ENCODE measurements around the gene SH2B3. TPM values are rescaled to one million over a fixed set of nuclear protein-coding genes. Genes with fewer than 3 reads are reported as not detected.
"Not testable (repeated sequence)": the region's sequence is repeated elsewhere in the genome, so short reads cannot be mapped to it uniquely, and the experiment has no call there.

The SH2B3 gene
- total RNA-seq, 1 experiment from 2014 or later = 39.6 TPM

DNA sequence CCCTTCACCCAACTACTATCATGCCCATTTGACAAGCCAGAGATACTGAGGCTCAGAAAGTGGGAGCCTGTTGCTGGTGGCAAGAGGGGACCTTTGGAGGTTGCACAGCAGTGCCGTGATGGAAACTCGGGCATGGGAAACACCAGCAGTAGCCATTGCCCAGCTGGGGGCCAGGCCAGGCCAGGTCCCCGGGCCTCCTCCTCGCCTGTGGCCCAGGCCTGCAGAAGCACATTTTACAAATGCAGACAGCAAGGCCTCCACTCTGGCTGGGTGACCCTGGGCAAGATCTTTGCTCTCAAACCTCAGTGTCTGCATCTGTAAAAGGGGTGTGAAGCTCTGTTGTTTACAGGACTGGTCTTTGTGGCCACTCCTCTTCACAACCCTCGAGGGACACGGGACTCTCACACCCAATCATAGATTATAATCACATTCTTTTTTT is 4.5 kb upstream of the SH2B3 start:
- DNase-seq (ENCODE audit: low read depth, low spot score) = no peak
- POLR2A ChIA-PET = no interaction called here
- intact Hi-C loops (cut with micrococcal nuclease; ENCODE audit: unreplicated experiment) (no loop called here), in situ Hi-C loops (cut with HindIII; ENCODE audit: low pct_unique_long_range_greater_than_20kb, low sequenced_read_pairs) (no loop called here)
- BruUV-seq (replicated peaks) = no TSS peak
- Histone ChIP-seq H3K4me1 (ENCODE audit: control insufficient read depth, insufficient read depth, low read length) (peaks cover 34% of the 10 kb centered on the region), H3K9me3 (ENCODE audit: control insufficient read depth, insufficient read depth, low read depth, low read length) (no peaks in the 10 kb centered on the region), H3K4me3 (ENCODE audit: low read depth in 2 of 2, low read length in 2 of 2) (no peak overlapping the region), H3K36me3 (ENCODE audit: control insufficient read depth, insufficient read depth, low read length) (no peaks in the 10 kb centered on the region; the same call in 1 of the 2 replicates), H3K27ac (ENCODE audit: low read length) (no peak overlapping the region), H3K27me3 (ENCODE audit: control insufficient read depth, insufficient read depth, low read length) (no peaks in the 10 kb centered on the region)
- ATAC-seq = no peak
- CTCF ChIA-PET = no interaction called here
- no peak for TF ChIP-seq POLR2AphosphoS5 (IDR thresholded peaks at IDR 0.05; ENCODE audit: low read depth, low read length)
- no peak for TF ChIP-seq TCF7L2 (IDR thresholded peaks at IDR 0.05; ENCODE audit: low read depth, low read length)
- TF ChIP-seq, protein P1, sequence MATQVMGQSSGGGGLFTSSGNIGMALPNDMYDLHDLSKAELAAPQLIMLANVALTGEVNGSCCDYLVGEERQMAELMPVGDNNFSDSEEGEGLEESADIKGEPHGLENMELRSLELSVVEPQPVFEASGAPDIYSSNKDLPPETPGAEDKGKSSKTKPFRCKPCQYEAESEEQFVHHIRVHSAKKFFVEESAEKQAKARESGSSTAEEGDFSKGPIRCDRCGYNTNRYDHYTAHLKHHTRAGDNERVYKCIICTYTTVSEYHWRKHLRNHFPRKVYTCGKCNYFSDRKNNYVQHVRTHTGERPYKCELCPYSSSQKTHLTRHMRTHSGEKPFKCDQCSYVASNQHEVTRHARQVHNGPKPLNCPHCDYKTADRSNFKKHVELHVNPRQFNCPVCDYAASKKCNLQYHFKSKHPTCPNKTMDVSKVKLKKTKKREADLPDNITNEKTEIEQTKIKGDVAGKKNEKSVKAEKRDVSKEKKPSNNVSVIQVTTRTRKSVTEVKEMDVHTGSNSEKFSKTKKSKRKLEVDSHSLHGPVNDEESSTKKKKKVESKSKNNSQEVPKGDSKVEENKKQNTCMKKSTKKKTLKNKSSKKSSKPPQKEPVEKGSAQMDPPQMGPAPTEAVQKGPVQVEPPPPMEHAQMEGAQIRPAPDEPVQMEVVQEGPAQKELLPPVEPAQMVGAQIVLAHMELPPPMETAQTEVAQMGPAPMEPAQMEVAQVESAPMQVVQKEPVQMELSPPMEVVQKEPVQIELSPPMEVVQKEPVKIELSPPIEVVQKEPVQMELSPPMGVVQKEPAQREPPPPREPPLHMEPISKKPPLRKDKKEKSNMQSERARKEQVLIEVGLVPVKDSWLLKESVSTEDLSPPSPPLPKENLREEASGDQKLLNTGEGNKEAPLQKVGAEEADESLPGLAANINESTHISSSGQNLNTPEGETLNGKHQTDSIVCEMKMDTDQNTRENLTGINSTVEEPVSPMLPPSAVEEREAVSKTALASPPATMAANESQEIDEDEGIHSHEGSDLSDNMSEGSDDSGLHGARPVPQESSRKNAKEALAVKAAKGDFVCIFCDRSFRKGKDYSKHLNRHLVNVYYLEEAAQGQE (IDR thresholded peaks at IDR 0.05; ENCODE audit: insufficient read depth in 1 of 2, low read depth in 2 of 2, low read length in 1 of 2) = no peak
- no peak for TF ChIP-seq SIN3A (IDR thresholded peaks at IDR 0.05; ENCODE audit: borderline replicate concordance, insufficient read depth, low read depth, low read length)
- TF ChIP-seq, protein P2, sequence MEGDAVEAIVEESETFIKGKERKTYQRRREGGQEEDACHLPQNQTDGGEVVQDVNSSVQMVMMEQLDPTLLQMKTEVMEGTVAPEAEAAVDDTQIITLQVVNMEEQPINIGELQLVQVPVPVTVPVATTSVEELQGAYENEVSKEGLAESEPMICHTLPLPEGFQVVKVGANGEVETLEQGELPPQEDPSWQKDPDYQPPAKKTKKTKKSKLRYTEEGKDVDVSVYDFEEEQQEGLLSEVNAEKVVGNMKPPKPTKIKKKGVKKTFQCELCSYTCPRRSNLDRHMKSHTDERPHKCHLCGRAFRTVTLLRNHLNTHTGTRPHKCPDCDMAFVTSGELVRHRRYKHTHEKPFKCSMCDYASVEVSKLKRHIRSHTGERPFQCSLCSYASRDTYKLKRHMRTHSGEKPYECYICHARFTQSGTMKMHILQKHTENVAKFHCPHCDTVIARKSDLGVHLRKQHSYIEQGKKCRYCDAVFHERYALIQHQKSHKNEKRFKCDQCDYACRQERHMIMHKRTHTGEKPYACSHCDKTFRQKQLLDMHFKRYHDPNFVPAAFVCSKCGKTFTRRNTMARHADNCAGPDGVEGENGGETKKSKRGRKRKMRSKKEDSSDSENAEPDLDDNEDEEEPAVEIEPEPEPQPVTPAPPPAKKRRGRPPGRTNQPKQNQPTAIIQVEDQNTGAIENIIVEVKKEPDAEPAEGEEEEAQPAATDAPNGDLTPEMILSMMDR (IDR thresholded peaks at IDR 0.05) = no peak

DNA sequence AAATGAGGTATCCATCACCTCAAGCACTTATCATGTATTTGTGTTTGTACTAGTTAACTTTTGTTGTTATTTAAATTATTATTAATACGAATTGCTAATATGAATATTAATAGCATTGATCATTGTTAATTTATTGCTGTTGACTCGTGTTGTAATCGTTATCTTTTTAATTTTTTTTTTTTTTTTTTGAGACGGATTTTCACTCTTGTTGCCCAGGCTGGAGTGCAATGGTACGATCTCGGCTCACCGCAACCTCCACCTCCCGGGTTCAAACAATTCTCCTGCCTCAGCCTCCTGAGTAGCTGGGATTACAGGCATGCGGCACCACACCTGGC is 3.3 kb upstream of the SH2B3 start:
- peaks cover 33% of the 10 kb centered on the region for H3K4me1 ChIP-seq (ENCODE audit: control insufficient read depth, insufficient read depth, low read length)
- intact Hi-C loops (cut with micrococcal nuclease; ENCODE audit: unreplicated experiment); ATAC-seq: not testable (repeated sequence)

DNA sequence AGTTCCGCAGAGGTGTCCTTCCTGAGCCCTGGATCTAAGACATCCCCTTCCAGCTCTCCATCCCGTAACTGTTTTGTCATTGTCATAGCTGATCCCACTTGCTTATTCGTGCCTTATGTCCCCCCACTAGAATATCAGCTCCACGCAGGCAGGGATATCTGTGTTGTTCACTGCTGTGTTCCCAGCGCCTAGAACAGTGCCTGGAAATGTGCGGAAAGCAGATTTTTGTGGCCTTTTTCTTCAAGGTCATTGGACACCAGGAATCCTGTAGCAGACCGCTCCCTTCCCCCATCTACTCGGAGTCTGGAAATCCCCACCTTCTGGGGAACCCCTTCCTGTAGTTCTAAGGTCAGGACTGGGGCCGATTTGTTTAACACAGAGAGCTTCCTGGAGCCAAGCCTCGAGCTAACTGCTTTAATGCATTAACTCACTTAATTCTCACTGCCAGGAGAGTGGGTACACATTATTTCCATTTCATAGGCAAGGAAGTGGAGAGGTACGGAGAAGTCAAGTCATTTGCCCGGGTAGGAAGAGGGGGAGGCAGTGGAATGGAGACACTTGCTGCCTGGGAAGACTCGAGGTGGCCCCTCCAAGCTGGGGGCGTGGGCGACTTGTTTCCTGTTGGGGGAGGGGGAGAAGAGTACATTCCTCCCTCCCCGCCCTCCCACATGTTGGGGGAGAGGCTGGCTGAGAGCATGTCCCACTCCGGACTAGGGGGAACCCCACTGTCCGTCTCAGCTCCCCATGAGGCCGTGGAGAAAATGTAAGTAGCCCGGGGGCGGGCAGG is 1.2 kb upstream of the SH2B3 start:
- peaks cover 40% of the 10 kb centered on the region for H3K4me1 ChIP-seq (ENCODE audit: control insufficient read depth, insufficient read depth, low read length)

More for the DNA sequence above, 3.3 kb upstream of the SH2B3 start:
- H3K4me3 ChIP-seq (ENCODE audit: low read depth in 2 of 2, low read length in 2 of 2); H3K27me3 ChIP-seq (ENCODE audit: control insufficient read depth, insufficient read depth, low read length); DNase-seq (ENCODE audit: low read depth, low spot score); H3K9me3 ChIP-seq (ENCODE audit: control insufficient read depth, insufficient read depth, low read depth, low read length); in situ Hi-C loops (cut with HindIII; ENCODE audit: low pct_unique_long_range_greater_than_20kb, low sequenced_read_pairs); POLR2A ChIA-PET; CTCF ChIA-PET; H3K36me3 ChIP-seq (ENCODE audit: control insufficient read depth, insufficient read depth, low read length); BruUV-seq (replicated peaks): not testable (repeated sequence)
- H3K27ac ChIP-seq (ENCODE audit: low read length) = 0 out of 2 replicates have a peak overlapping the region, but pooled peaks have one; percentile 89

More for the DNA sequence above, 1.2 kb upstream of the SH2B3 start:
- DNase-seq (ENCODE audit: low read depth, low spot score) (no peak), ATAC-seq (no peak; the same call in 1 of the 2 replicates)
- TF ChIP-seq POLR2AphosphoS5 (IDR thresholded peaks at IDR 0.05; ENCODE audit: low read depth, low read length) (no peak), SIN3A (IDR thresholded peaks at IDR 0.05; ENCODE audit: borderline replicate concordance, insufficient read depth, low read depth, low read length) (no peak), TCF7L2 (IDR thresholded peaks at IDR 0.05; ENCODE audit: low read depth, low read length) (no peak)
- TF ChIP-seq, protein P1 (IDR thresholded peaks at IDR 0.05; ENCODE audit: insufficient read depth in 1 of 2, low read depth in 2 of 2, low read length in 1 of 2) = no peak
- TF ChIP-seq, protein P2 (IDR thresholded peaks at IDR 0.05) = no peak
- intact Hi-C loops (cut with micrococcal nuclease; ENCODE audit: unreplicated experiment) = no loop called here
- H3K27ac ChIP-seq (ENCODE audit: low read length) = peak overlapping the region; percentile 89
- no TSS peak for BruUV-seq (replicated peaks)
- peak overlapping the region; percentile 62 to 90 for H3K4me3 ChIP-seq (ENCODE audit: low read depth in 2 of 2, low read length in 2 of 2)
- in situ Hi-C loops (cut with HindIII; ENCODE audit: low pct_unique_long_range_greater_than_20kb, low sequenced_read_pairs) = no loop called here
- POLR2A ChIA-PET = no interaction called here
- CTCF ChIA-PET = interaction anchor here (0.5 to 1.1 kb wide), 6 partner anchors 12 to 215 kb away, joined by 3 to 4 read pairs (median 4); no protein-coding TSS in a partner anchor
- no peaks in the 10 kb centered on the region for H3K9me3 ChIP-seq (ENCODE audit: control insufficient read depth, insufficient read depth, low read depth, low read length)
- H3K36me3 ChIP-seq (ENCODE audit: control insufficient read depth, insufficient read depth, low read length) = no peaks in the 10 kb centered on the region; the same call in 1 of the 2 replicates
- H3K27me3 ChIP-seq (ENCODE audit: control insufficient read depth, insufficient read depth, low read length) = no peaks in the 10 kb centered on the region

Measured in Panc1 (cell line).